Small intestine (tissue), 7 donors: ENCODE data around the gene DLG2. TPM values are rescaled to one million over a fixed set of nuclear protein-coding genes. Genes with fewer than 3 reads are reported as not detected.

ENCODE experiments used
- DNase-seq, 2 donors: peaks; one replicate each; pipeline versions ENCODE4 v3.0.0 to v3.0.0-alpha.2; 2013
- FAIRE-seq: peaks from 2 replicates; lab custom pipeline; 2012; peaks lifted over from hg19 to GRCh38; lab: Jason Lieb, UNC
- H3K27ac ChIP-seq, 3 donors: one replicate each; pipeline ENCODE4 v1.5.1; 2013; ENCODE audit warnings: low read length in 2 of 3, mild to moderate bottlenecking in 2 of 3, control low read depth in 1 of 3, inconsistent platforms in 1 of 3, low read depth in 1 of 3, moderate library complexity in 1 of 3
- H3K27me3 ChIP-seq, 3 donors: one replicate each; pipeline ENCODE4 v1.6.1; 2013; ENCODE audit warnings: low read length in 3 of 3, inconsistent platforms in 1 of 3; ENCODE audit not compliant: control insufficient read depth in 3 of 3, insufficient read depth in 3 of 3
- H3K36me3 ChIP-seq, 3 donors: one replicate each; pipeline ENCODE4 v1.6.1; 2013; ENCODE audit warnings: low read length in 3 of 3, inconsistent platforms in 1 of 3, low read depth in 1 of 3, mild to moderate bottlenecking in 1 of 3, moderate library complexity in 1 of 3; ENCODE audit not compliant: control insufficient read depth in 3 of 3, insufficient read depth in 2 of 3
- H3K4me1 ChIP-seq, 3 donors: one replicate each; pipeline ENCODE4 v1.6.1; 2013; ENCODE audit warnings: low read length in 2 of 3, inconsistent platforms in 1 of 3, low read depth in 1 of 3, mild to moderate bottlenecking in 1 of 3, moderate library complexity in 1 of 3; ENCODE audit not compliant: control insufficient read depth in 3 of 3, insufficient read depth in 2 of 3
- H3K4me3 ChIP-seq, 3 donors: one replicate each; pipeline ENCODE4 v1.5.1; 2013; ENCODE audit warnings: low read length in 3 of 3, control low read depth in 1 of 3, inconsistent platforms in 1 of 3, low read depth in 1 of 3, mild to moderate bottlenecking in 1 of 3, moderate library complexity in 1 of 3
- H3K9me3 ChIP-seq, 2 donors: one replicate each; pipeline ENCODE4 v1.6.1; 2013; ENCODE audit warnings: low read depth in 1 of 2, low read length in 1 of 2; ENCODE audit not compliant: control insufficient read depth in 2 of 2, insufficient read depth in 1 of 2
- WGBS, 3 donors: extraction: QIAGEN DNeasy Blood & Tissue Kit; methylation state at CpG; one replicate each; pipeline ENCODE4 v1.1.7; 2013; 5-methylcytosine and 5-hydroxymethylcytosine counted together
- polyA plus RNA-seq, 4 donors: library from polyadenylated mRNA; stranded (reverse) in 3 of 4; unstranded in 1 of 4; fragments of 200-250 nt in 3 of 4; fragments of 120-200 nt in 1 of 4; gene quantifications; one replicate each; pipeline versions ENCODE4 v1.2.1 to v1.2.3, GENCODE V29; 2013
- donor health status: healthy with polysubstance abuse.
- donor health status: control.
- donor health status: control.
- donor health status: Bipolar disorder and iron deficiency.
- donor health status: healthy.

Gene DLG2
- polyA plus RNA-seq, 4 donors: 0.22 to 1.6 (median 1.1) TPM

GRCh38 chr11:83864412-83865057, 1762.6 kb downstream of the DLG2 start:
- no peaks in the 10 kb centered on the region for H3K4me1 ChIP-seq
- no peak overlapping the region for H3K4me3 ChIP-seq
- H3K27ac ChIP-seq: no peak overlapping the region
- H3K9me3 ChIP-seq: peaks cover 0 to 4% of the 10 kb centered on the region in 2 donors
- DNase-seq (no peak), FAIRE-seq (no peak)
- no peaks in the 10 kb centered on the region for H3K36me3 ChIP-seq
- no peaks in the 10 kb centered on the region for H3K27me3 ChIP-seq
- WGBS, 3 donors: 48 to 50% (median 50%) methylated on average over 4 of the region's 4 CpGs

- 21 to 39% (median 32%) methylated on average over 2 of the region's 2 CpGs for WGBS, 3 donors
- Histone ChIP-seq H3K36me3 (no peaks in the 10 kb centered on the region), H3K27ac (no peak overlapping the region), H3K4me3 (no peak overlapping the region), H3K27me3 (no peaks in the 10 kb centered on the region), H3K9me3 (peaks cover 0 to 4% of the 10 kb centered on the region in 2 donors), H3K4me1 (no peaks in the 10 kb centered on the region)
- DNase-seq: no peak
- FAIRE-seq: no peak
These were observed 1763.9 kb downstream of the DLG2 start for GRCh38 chr11:83863272-83863671.

- peaks cover 0 to 4% of the 10 kb centered on the region in 2 donors for H3K9me3 ChIP-seq
- FAIRE-seq (no peak), DNase-seq (no peak)
- H3K27ac ChIP-seq: no peak overlapping the region
- no peak overlapping the region for H3K4me3 ChIP-seq
- no peaks in the 10 kb centered on the region for H3K4me1 ChIP-seq
- no peaks in the 10 kb centered on the region for H3K36me3 ChIP-seq
- H3K27me3 ChIP-seq: no peaks in the 10 kb centered on the region
- WGBS, 3 donors: 44 to 63% (median 62%) methylated on average over 1 of the region's 1 CpG
These were observed 1764.5 kb downstream of the DLG2 start for GRCh38 chr11:83862691-83863090.

- no peak for DNase-seq
- 65 to 70% (median 69%) methylated on average over 3 of the region's 3 CpGs for WGBS, 3 donors
These were observed 1765.1 kb downstream of the DLG2 start for GRCh38 chr11:83862033-83862432.

GRCh38 chr11:83858694-83859093, 1768.5 kb downstream of the DLG2 start:
- no peaks in the 10 kb centered on the region for H3K36me3 ChIP-seq
- DNase-seq (no peak), FAIRE-seq (no peak)
- WGBS, 3 donors: 58 to 71% (median 61%) methylated on average over 1 of the region's 1 CpG
- no peaks in the 10 kb centered on the region for H3K4me1 ChIP-seq
- H3K27me3 ChIP-seq: no peaks in the 10 kb centered on the region
- peaks cover 0 to 4% of the 10 kb centered on the region in 2 donors for H3K9me3 ChIP-seq
- no peak overlapping the region for H3K27ac ChIP-seq
- H3K4me3 ChIP-seq: no peak overlapping the region

More at GRCh38 chr11:83862033-83862432, 1765.1 kb downstream of the DLG2 start:
- no peak for FAIRE-seq
- Histone ChIP-seq H3K36me3 (no peaks in the 10 kb centered on the region), H3K4me1 (no peaks in the 10 kb centered on the region), H3K9me3 (peaks cover 0 to 4% of the 10 kb centered on the region in 2 donors), H3K27me3 (no peaks in the 10 kb centered on the region), H3K27ac (no peak overlapping the region), H3K4me3 (no peak overlapping the region)

GRCh38 chr11:83855237-83855636, 1771.9 kb downstream of the DLG2 start:
- Histone ChIP-seq H3K4me1 (no peaks in the 10 kb centered on the region), H3K9me3 (peaks cover 0 to 2% of the 10 kb centered on the region in 2 donors), H3K4me3 (no peak overlapping the region), H3K36me3 (no peaks in the 10 kb centered on the region), H3K27me3 (no peaks in the 10 kb centered on the region), H3K27ac (no peak overlapping the region)
- FAIRE-seq (no peak), DNase-seq (no peak)
- WGBS, 3 donors: 88 to 95% (median 93%) methylated on average over 1 of the region's 1 CpG

GRCh38 chr11:83852775-83853442, 1774.2 kb downstream of the DLG2 start:
- no peak overlapping the region for H3K27ac ChIP-seq
- FAIRE-seq (no peak), DNase-seq (peak; percentile 33 to 61)

GRCh38 chr11:83852012-83852411, 1775.1 kb downstream of the DLG2 start:
- WGBS, 3 donors: 66 to 78% (median 74%) methylated on average over 3 of the region's 3 CpGs
- Histone ChIP-seq H3K27me3 (no peaks in the 10 kb centered on the region), H3K4me3 (no peak overlapping the region), H3K36me3 (no peaks in the 10 kb centered on the region), H3K27ac (no peak overlapping the region), H3K9me3 (no peaks in the 10 kb centered on the region), H3K4me1 (no peaks in the 10 kb centered on the region)
- no peak for FAIRE-seq
- DNase-seq: no peak

More at GRCh38 chr11:83852775-83853442, 1774.2 kb downstream of the DLG2 start:
- H3K4me1 ChIP-seq: no peaks in the 10 kb centered on the region
- H3K4me3 ChIP-seq: no peak overlapping the region
- H3K9me3 ChIP-seq: no peaks in the 10 kb centered on the region
- no peaks in the 10 kb centered on the region for H3K36me3 ChIP-seq
- H3K27me3 ChIP-seq: no peaks in the 10 kb centered on the region
- WGBS, 3 donors: 11 to 52% (median 33%) methylated on average over 1 of the region's 1 CpG
